ENCODE data around the gene SCP2.

SCP2 gene

GRCh38 chr1:52906135-52906603, 20.9 kb upstream of the SCP2 start:
- Histone ChIP-seq H3K36me3 (ENCODE audit: insufficient read depth, low read length) (peaks cover 4% of the 10 kb centered on the region), H3K4me1 (ENCODE audit: insufficient read depth, low read length) (no peaks in the 10 kb centered on the region), H3K4me3 (ENCODE audit: low read depth in 1 of 2, low read length in 2 of 2) (no peak overlapping the region), H3K9me3 (ENCODE audit: low read length) (no peaks in the 10 kb centered on the region), H3K27me3 (ENCODE audit: control insufficient read depth in 1 of 2, insufficient read depth in 2 of 2, low read length in 2 of 2) (no peaks in the 10 kb centered on the region), H3K9ac (ENCODE audit: low read length) (no peak overlapping the region), H3K27ac (ENCODE audit: low read depth, low read length) (no peak overlapping the region)

- Histone ChIP-seq H3K4me1 (ENCODE audit: insufficient read depth, low read length) (no peaks in the 10 kb centered on the region), H3K9me3 (ENCODE audit: low read length) (no peaks in the 10 kb centered on the region), H3K27me3 (ENCODE audit: control insufficient read depth in 1 of 2, insufficient read depth in 2 of 2, low read length in 2 of 2) (no peaks in the 10 kb centered on the region), H3K9ac (ENCODE audit: low read length) (no peak overlapping the region), H3K4me3 (ENCODE audit: low read depth in 1 of 2, low read length in 2 of 2) (no peak overlapping the region), H3K27ac (ENCODE audit: low read depth, low read length) (no peak overlapping the region), H3K36me3 (ENCODE audit: insufficient read depth, low read length) (peaks cover 4% of the 10 kb centered on the region)
These were observed 19.8 kb upstream of the SCP2 start for GRCh38 chr1:52907068-52907811.

GRCh38 chr1:52907812-52908153, 19.3 kb upstream of the SCP2 start:
- Histone ChIP-seq H3K27me3 (ENCODE audit: control insufficient read depth in 1 of 2, insufficient read depth in 2 of 2, low read length in 2 of 2) (no peaks in the 10 kb centered on the region), H3K4me1 (ENCODE audit: insufficient read depth, low read length) (no peaks in the 10 kb centered on the region), H3K9ac (ENCODE audit: low read length) (no peak overlapping the region), H3K4me3 (ENCODE audit: low read depth in 1 of 2, low read length in 2 of 2) (no peak overlapping the region), H3K9me3 (ENCODE audit: low read length) (no peaks in the 10 kb centered on the region), H3K36me3 (ENCODE audit: insufficient read depth, low read length) (peaks cover 4% of the 10 kb centered on the region), H3K27ac (ENCODE audit: low read depth, low read length) (no peak overlapping the region)

GRCh38 chr1:52911541-52911940, 15.5 kb upstream of the SCP2 start:
- no peak overlapping the region for H3K4me3 ChIP-seq (ENCODE audit: low read depth in 1 of 2, low read length in 2 of 2)
- H3K9ac ChIP-seq (ENCODE audit: low read length), result no peak overlapping the region
- H3K4me1 ChIP-seq (ENCODE audit: insufficient read depth, low read length), result no peaks in the 10 kb centered on the region
- H3K36me3 ChIP-seq (ENCODE audit: insufficient read depth, low read length), result peaks cover 4% of the 10 kb centered on the region
- no peak overlapping the region for H3K27ac ChIP-seq (ENCODE audit: low read depth, low read length)
- H3K9me3 ChIP-seq (ENCODE audit: low read length), result no peaks in the 10 kb centered on the region
- H3K27me3 ChIP-seq (ENCODE audit: control insufficient read depth in 1 of 2, insufficient read depth in 2 of 2, low read length in 2 of 2), result no peaks in the 10 kb centered on the region

GRCh38 chr1:52913014-52913413, 14.1 kb upstream of the SCP2 start:
- Histone ChIP-seq H3K9ac (ENCODE audit: low read length) (no peak overlapping the region), H3K4me1 (ENCODE audit: insufficient read depth, low read length) (no peaks in the 10 kb centered on the region)

GRCh38 chr1:52913537-52913936, 13.5 kb upstream of the SCP2 start:
- Histone ChIP-seq H3K9me3 (ENCODE audit: low read length) (no peaks in the 10 kb centered on the region), H3K4me3 (ENCODE audit: low read depth in 1 of 2, low read length in 2 of 2) (no peak overlapping the region), H3K4me1 (ENCODE audit: insufficient read depth, low read length) (no peaks in the 10 kb centered on the region), H3K27ac (ENCODE audit: low read depth, low read length) (no peak overlapping the region), H3K9ac (ENCODE audit: low read length) (no peak overlapping the region), H3K27me3 (ENCODE audit: control insufficient read depth in 1 of 2, insufficient read depth in 2 of 2, low read length in 2 of 2) (no peaks in the 10 kb centered on the region), H3K36me3 (ENCODE audit: insufficient read depth, low read length) (no peaks in the 10 kb centered on the region)

More at GRCh38 chr1:52913014-52913413, 14.1 kb upstream of the SCP2 start:
- Histone ChIP-seq H3K36me3 (ENCODE audit: insufficient read depth, low read length) (peaks cover 1% of the 10 kb centered on the region), H3K27me3 (ENCODE audit: control insufficient read depth in 1 of 2, insufficient read depth in 2 of 2, low read length in 2 of 2) (no peaks in the 10 kb centered on the region), H3K27ac (ENCODE audit: low read depth, low read length) (no peak overlapping the region), H3K4me3 (ENCODE audit: low read depth in 1 of 2, low read length in 2 of 2) (no peak overlapping the region), H3K9me3 (ENCODE audit: low read length) (no peaks in the 10 kb centered on the region)

- no peaks in the 10 kb centered on the region for H3K9me3 ChIP-seq (ENCODE audit: low read length)
- H3K4me3 ChIP-seq (ENCODE audit: low read depth in 1 of 2, low read length in 2 of 2), result no peak overlapping the region
- H3K27ac ChIP-seq (ENCODE audit: low read depth, low read length), result no peak overlapping the region
- H3K27me3 ChIP-seq (ENCODE audit: control insufficient read depth in 1 of 2, insufficient read depth in 2 of 2, low read length in 2 of 2), result no peaks in the 10 kb centered on the region
- H3K9ac ChIP-seq (ENCODE audit: low read length), result no peak overlapping the region
- H3K36me3 ChIP-seq (ENCODE audit: insufficient read depth, low read length), result no peaks in the 10 kb centered on the region
- no peaks in the 10 kb centered on the region for H3K4me1 ChIP-seq (ENCODE audit: insufficient read depth, low read length)
These were observed 12.6 kb upstream of the SCP2 start for GRCh38 chr1:52914463-52914862.

- H3K4me3 ChIP-seq (ENCODE audit: low read depth in 1 of 2, low read length in 2 of 2), result no peak overlapping the region
- no peaks in the 10 kb centered on the region for H3K27me3 ChIP-seq (ENCODE audit: control insufficient read depth in 1 of 2, insufficient read depth in 2 of 2, low read length in 2 of 2)
- no peaks in the 10 kb centered on the region for H3K9me3 ChIP-seq (ENCODE audit: low read length)
- H3K27ac ChIP-seq (ENCODE audit: low read depth, low read length), result no peak overlapping the region
- H3K4me1 ChIP-seq (ENCODE audit: insufficient read depth, low read length), result no peaks in the 10 kb centered on the region
- H3K36me3 ChIP-seq (ENCODE audit: insufficient read depth, low read length), result no peaks in the 10 kb centered on the region
- H3K9ac ChIP-seq (ENCODE audit: low read length), result no peak overlapping the region
These were observed 11.7 kb upstream of the SCP2 start for GRCh38 chr1:52915211-52915854.

- H3K9ac ChIP-seq (ENCODE audit: low read length), result no peak overlapping the region
- H3K4me1 ChIP-seq (ENCODE audit: insufficient read depth, low read length), result no peaks in the 10 kb centered on the region
- no peak overlapping the region for H3K4me3 ChIP-seq (ENCODE audit: low read depth in 1 of 2, low read length in 2 of 2)
- H3K9me3 ChIP-seq (ENCODE audit: low read length), result no peaks in the 10 kb centered on the region
- H3K36me3 ChIP-seq (ENCODE audit: insufficient read depth, low read length), result no peaks in the 10 kb centered on the region
- H3K27me3 ChIP-seq (ENCODE audit: control insufficient read depth in 1 of 2, insufficient read depth in 2 of 2, low read length in 2 of 2), result no peaks in the 10 kb centered on the region
- H3K27ac ChIP-seq (ENCODE audit: low read depth, low read length), result no peak overlapping the region
These were observed 11.2 kb upstream of the SCP2 start for GRCh38 chr1:52915855-52916220.

- Histone ChIP-seq H3K9me3 (ENCODE audit: low read length) (no peaks in the 10 kb centered on the region), H3K9ac (ENCODE audit: low read length) (no peak overlapping the region), H3K4me3 (ENCODE audit: low read depth in 1 of 2, low read length in 2 of 2) (no peak overlapping the region), H3K4me1 (ENCODE audit: insufficient read depth, low read length) (no peaks in the 10 kb centered on the region), H3K36me3 (ENCODE audit: insufficient read depth, low read length) (no peaks in the 10 kb centered on the region), H3K27ac (ENCODE audit: low read depth, low read length) (no peak overlapping the region), H3K27me3 (ENCODE audit: control insufficient read depth in 1 of 2, insufficient read depth in 2 of 2, low read length in 2 of 2) (no peaks in the 10 kb centered on the region)
These were observed 10.7 kb upstream of the SCP2 start for GRCh38 chr1:52916241-52916975.

GRCh38 chr1:52917156-52917555, 9.9 kb upstream of the SCP2 start:
- Histone ChIP-seq H3K27ac (ENCODE audit: low read depth, low read length) (no peak overlapping the region), H3K4me3 (ENCODE audit: low read depth in 1 of 2, low read length in 2 of 2) (no peak overlapping the region), H3K27me3 (ENCODE audit: control insufficient read depth in 1 of 2, insufficient read depth in 2 of 2, low read length in 2 of 2) (no peaks in the 10 kb centered on the region), H3K36me3 (ENCODE audit: insufficient read depth, low read length) (no peaks in the 10 kb centered on the region), H3K9ac (ENCODE audit: low read length) (no peak overlapping the region), H3K4me1 (ENCODE audit: insufficient read depth, low read length) (no peaks in the 10 kb centered on the region), H3K9me3 (ENCODE audit: low read length) (no peaks in the 10 kb centered on the region)
